Loucy (cell line): ENCODE data around the gene HEBP1.

ENCODE experiments used
- H2AFZ ChIP-seq: fragments of 200-600 bp; sonication (generic); 2 replicates; pipeline ENCODE4 v1.6.0; 2016; ENCODE audit warnings: antibody characterized with exemption, mild to moderate bottlenecking, low read length, moderate library complexity
- H3F3A ChIP-seq: fragments of 200-600 bp; 2 replicates; pipeline ENCODE4 v1.6.0; 2016; ENCODE audit warnings: antibody characterized with exemption, low read depth, mild to moderate bottlenecking
- H3K27me3 ChIP-seq: fragments of 200-600 bp; sonication (generic); 2 replicates; pipeline ENCODE4 v1.6.1; 2014; ENCODE audit warnings: low read length, mild to moderate bottlenecking; ENCODE audit not compliant: insufficient read depth, poor library complexity, severe bottlenecking
- H3K36me3 ChIP-seq: fragments of 200-600 bp; sonication (generic); 2 replicates; pipeline ENCODE4 v1.6.1; 2016; ENCODE audit warnings: low read length; ENCODE audit not compliant: insufficient read depth
- H3K4me1 ChIP-seq: fragments of 200-600 bp; sonication (generic); 2 replicates; pipeline ENCODE4 v1.5.1; 2014; ENCODE audit warnings: low read length, mild to moderate bottlenecking; ENCODE audit not compliant: insufficient read depth, poor library complexity, severe bottlenecking
- H3K4me2 ChIP-seq: fragments of 200-600 bp; sonication (generic); 2 replicates; pipeline ENCODE4 v1.6.0; 2014; ENCODE audit warnings: antibody characterized with exemption, low read length, low read depth, mild to moderate bottlenecking; ENCODE audit not compliant: poor library complexity, severe bottlenecking
- H3K4me3 ChIP-seq: fragments of 200-600 bp; sonication (generic); 2 replicates; pipeline ENCODE4 v1.5.1; 2014; ENCODE audit warnings: low read length, mild to moderate bottlenecking, mixed read lengths; ENCODE audit not compliant: poor library complexity, severe bottlenecking
- H3K79me2 ChIP-seq: fragments of 200-600 bp; sonication (generic); 2 replicates; pipeline ENCODE4 v1.6.1; 2014; ENCODE audit warnings: low read length; ENCODE audit not compliant: insufficient read depth
- H3K9ac ChIP-seq: fragments of 200-600 bp; sonication (generic); 2 replicates; pipeline ENCODE4 v1.6.0; 2014; ENCODE audit warnings: mild to moderate bottlenecking, low read depth, low read length, moderate library complexity; ENCODE audit not compliant: poor library complexity, severe bottlenecking
- H3K9me2 ChIP-seq: fragments of 200-600 bp; sonication (generic); replicated peaks from 2 replicates; pipeline ENCODE4 v1.6.1; 2016; ENCODE audit warnings: low read depth, low read length, mixed read lengths
- H3K9me3 ChIP-seq: fragments of 200-600 bp; sonication (generic); 2 replicates; pipeline ENCODE4 v1.6.1; 2014; ENCODE audit warnings: mild to moderate bottlenecking, antibody characterized with exemption, low read length, low read depth; ENCODE audit not compliant: insufficient read depth
- H4K20me1 ChIP-seq: fragments of 200-600 bp; sonication (generic); 2 replicates; pipeline ENCODE4 v1.6.0; 2014; ENCODE audit warnings: antibody characterized with exemption, low read length, mild to moderate bottlenecking; ENCODE audit not compliant: insufficient read depth, poor library complexity, severe bottlenecking
- CTCF ChIP-seq: fragments of 200-600 bp; sonication (generic); conservative IDR thresholded peaks from 2 replicates; pipeline ENCODE4 v1.5.1; 2014; ENCODE audit warnings: mild to moderate bottlenecking, antibody characterized with exemption, low read length
- EZH2phosphoT487 ChIP-seq: fragments of 200-600 bp; IDR thresholded peaks from 2 replicates; pipeline ENCODE4 v1.6.1; 2018; ENCODE audit warnings: antibody characterized with exemption, mild to moderate bottlenecking, moderate library complexity, borderline replicate concordance

Gene HEBP1

GRCh38 chr12:13045816-13046215 is 45.8 kb upstream of the HEBP1 start:
- H3K4me3 ChIP-seq: peak overlapping the region; percentile 88
- H3K36me3 ChIP-seq: no peaks in the 10 kb centered on the region
- peaks cover 35% of the 10 kb centered on the region; the same call in 1 of the 2 replicates for H3K79me2 ChIP-seq
- H4K20me1 ChIP-seq: no peaks in the 10 kb centered on the region
- peak overlapping the region; percentile 97 for H3K4me2 ChIP-seq
- no peaks in the 10 kb centered on the region for H3K9me2 ChIP-seq
- no peaks in the 10 kb centered on the region for H3F3A ChIP-seq
- H2AFZ ChIP-seq: no peak overlapping the region
- no peak for TF ChIP-seq CTCF
- no peaks in the 10 kb centered on the region for H3K27me3 ChIP-seq
- H3K4me1 ChIP-seq: peaks cover 38% of the 10 kb centered on the region
- no peaks in the 10 kb centered on the region for H3K9me3 ChIP-seq
- H3K9ac ChIP-seq: peak overlapping the region; percentile 68

GRCh38 chr12:13044906-13045299 is 44.8 kb upstream of the HEBP1 start:
- peak overlapping the region; percentile 95 for H2AFZ ChIP-seq
- H3K4me3 ChIP-seq: peak overlapping the region; percentile 88
- no peaks in the 10 kb centered on the region for H3F3A ChIP-seq
- peaks cover 31% of the 10 kb centered on the region for H3K4me1 ChIP-seq
- H3K79me2 ChIP-seq: peaks cover 35% of the 10 kb centered on the region; the same call in 1 of the 2 replicates
- H3K4me2 ChIP-seq: peak overlapping the region; percentile 97
- no peaks in the 10 kb centered on the region for H3K9me3 ChIP-seq
- TF ChIP-seq EZH2phosphoT487: no peak
- no peak for TF ChIP-seq CTCF
- H3K27me3 ChIP-seq: no peaks in the 10 kb centered on the region
- no peaks in the 10 kb centered on the region for H3K9me2 ChIP-seq
- no peaks in the 10 kb centered on the region for H3K36me3 ChIP-seq
- H4K20me1 ChIP-seq: no peaks in the 10 kb centered on the region
- peak overlapping the region; percentile 68 for H3K9ac ChIP-seq

GRCh38 chr12:13044002-13044905 is 44.2 kb upstream of the HEBP1 start, which contains the start of gene FAM234B:
TSS of gene FAM234B (plus strand) at chr12:13044381. CDS start at chr12:13044404, 23 bp downstream.
- peak within 1 kb of the TSS; percentile 88 for H3K4me3 ChIP-seq
- peak within 1 kb of the TSS; percentile 95 for H2AFZ ChIP-seq
- no peaks in the 10 kb centered on the region for H4K20me1 ChIP-seq
- peaks cover 33% of the 10 kb centered on the region for H3K4me1 ChIP-seq
- TF ChIP-seq EZH2phosphoT487 (no peak), CTCF (peak; percentile 35)
- peak within 1 kb of the TSS; percentile 97 for H3K4me2 ChIP-seq
- H3K9ac ChIP-seq: peak within 1 kb of the TSS; percentile 68
- peaks cover 35% of the 10 kb centered on the region; the same call in 1 of the 2 replicates for H3K79me2 ChIP-seq
- no peaks in the 10 kb centered on the region for H3K9me3 ChIP-seq
- H3K36me3 ChIP-seq: no peaks in the 10 kb centered on the region
- no peaks in the 10 kb centered on the region for H3F3A ChIP-seq
- H3K27me3 ChIP-seq: no peaks in the 10 kb centered on the region
- H3K9me2 ChIP-seq: no peaks in the 10 kb centered on the region
